A549 treated with AZD9567 at 1 μM for 4 hours (cell line): ENCODE measurements around the gene IRX1. TPM values are rescaled to one million over a fixed set of nuclear protein-coding genes. Genes with fewer than 3 reads are reported as not detected.

Experiments
- total RNA-seq: library from RNA; stranded (reverse); fragments of 200-300 nt; extraction: Qiagen RNA extraction; gene quantifications from 5 replicates; pipeline ENCODE4 v1.2.3, GENCODE V29; 2022; ENCODE audit not compliant: insufficient read depth

The IRX1 gene
- total RNA-seq, result not detected in 5 replicates

GRCh38 chr5:3595006-3595961, at the start of gene IRX1:
IRX1 (plus strand) TSS chr5:3595832; CDS start chr5:3596106, 274 bp downstream.

